PC-9 (cell line): ENCODE data around the gene ZNF407.

ENCODE experiments used
- EZH2 ChIP-seq: fragments of 200-600 bp; sonication (generic); IDR thresholded peaks from 2 replicates; pipeline ENCODE4 v1.8.0; 2017; ENCODE audit warnings: antibody characterized with exemption, low read depth
- TF ChIP-seq, protein P1 (sequence below): fragments of 200-600 bp; sonication (generic); conservative IDR thresholded peaks from 2 replicates; pipeline ENCODE4 v1.6.1; 2017; ENCODE audit warnings: mixed run types, antibody characterized with exemption, mild to moderate bottlenecking, moderate library complexity

DNA sequence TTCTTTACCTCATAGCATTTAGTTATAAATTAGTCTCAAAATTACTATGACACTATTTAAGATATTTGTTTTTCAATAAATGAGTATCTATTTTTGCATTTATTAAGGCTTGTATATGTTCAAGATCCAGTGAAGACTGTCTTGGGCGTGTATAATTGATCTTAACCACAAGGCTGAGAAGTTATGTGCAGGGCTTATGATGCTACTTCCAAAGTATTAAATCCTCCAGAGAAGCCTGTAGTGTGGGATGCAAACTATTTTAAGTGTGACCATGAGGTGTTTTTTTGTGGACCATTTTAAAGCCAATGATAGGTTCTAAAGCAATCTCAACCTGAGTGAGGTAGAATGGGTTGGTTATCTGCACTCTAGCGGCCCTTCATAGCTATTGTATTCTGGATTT is 219.9 kb downstream of the ZNF407 start:
- TF ChIP-seq, protein P1, sequence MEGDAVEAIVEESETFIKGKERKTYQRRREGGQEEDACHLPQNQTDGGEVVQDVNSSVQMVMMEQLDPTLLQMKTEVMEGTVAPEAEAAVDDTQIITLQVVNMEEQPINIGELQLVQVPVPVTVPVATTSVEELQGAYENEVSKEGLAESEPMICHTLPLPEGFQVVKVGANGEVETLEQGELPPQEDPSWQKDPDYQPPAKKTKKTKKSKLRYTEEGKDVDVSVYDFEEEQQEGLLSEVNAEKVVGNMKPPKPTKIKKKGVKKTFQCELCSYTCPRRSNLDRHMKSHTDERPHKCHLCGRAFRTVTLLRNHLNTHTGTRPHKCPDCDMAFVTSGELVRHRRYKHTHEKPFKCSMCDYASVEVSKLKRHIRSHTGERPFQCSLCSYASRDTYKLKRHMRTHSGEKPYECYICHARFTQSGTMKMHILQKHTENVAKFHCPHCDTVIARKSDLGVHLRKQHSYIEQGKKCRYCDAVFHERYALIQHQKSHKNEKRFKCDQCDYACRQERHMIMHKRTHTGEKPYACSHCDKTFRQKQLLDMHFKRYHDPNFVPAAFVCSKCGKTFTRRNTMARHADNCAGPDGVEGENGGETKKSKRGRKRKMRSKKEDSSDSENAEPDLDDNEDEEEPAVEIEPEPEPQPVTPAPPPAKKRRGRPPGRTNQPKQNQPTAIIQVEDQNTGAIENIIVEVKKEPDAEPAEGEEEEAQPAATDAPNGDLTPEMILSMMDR, result no peak
- TF ChIP-seq EZH2, result no peak
